ENCODE data around the gene CPSF4L. TPM values are rescaled to one million over a fixed set of nuclear protein-coding genes. Genes with fewer than 3 reads are reported as not detected.

The CPSF4L gene
- total and polyA plus RNA-seq, 2 of the 13 experiments (the other 11 are each of a cell fraction or from before 2014, with no cell fraction given), result 0.73 to 1.6 TPM

GRCh38 chr17:73309727-73310596 lies 48.3 kb upstream of the CPSF4L start (continued):
- TF ChIP-seq CENPT (CRISPR knock-in tag; IDR thresholded peaks at IDR 0.05; ENCODE audit: low read depth), result no peak
- TF ChIP-seq ZFP91 (CRISPR knock-in tag; IDR thresholded peaks at IDR 0.05; ENCODE audit: borderline replicate concordance), result no peak
- TF ChIP-seq KDM5A (IDR thresholded peaks at IDR 0.05; ENCODE audit: borderline replicate concordance, low read length), result peak; percentile 45; the same call in 1 of the 2 replicates
- TF ChIP-seq BCL6 (CRISPR knock-in tag; IDR thresholded peaks at IDR 0.05), result no peak
- TF ChIP-seq ZFP36L1 (CRISPR knock-in tag; IDR thresholded peaks at IDR 0.05), result no peak
- no peak for TF ChIP-seq ZNF772 (CRISPR knock-in tag; IDR thresholded peaks at IDR 0.05)
- no peak for TF ChIP-seq ZBTB21 (CRISPR knock-in tag; IDR thresholded peaks at IDR 0.05)
- no peak for TF ChIP-seq DRAP1 (CRISPR knock-in tag; IDR thresholded peaks at IDR 0.05)
- 0 out of 2 replicates have a peak, but pooled peaks have one; percentile 21 for TF ChIP-seq TAF1 (CRISPR knock-in tag; IDR thresholded peaks at IDR 0.05)
- TF ChIP-seq FOXA1 (IDR thresholded peaks at IDR 0.05), result no peak
- no peak for TF ChIP-seq FOXA1 (CRISPR knock-in tag; IDR thresholded peaks at IDR 0.05)
- TF ChIP-seq MED8 (CRISPR knock-in tag; IDR thresholded peaks at IDR 0.05; ENCODE audit: insufficient replicate concordance), result peak; percentile 34
- no peak for TF ChIP-seq SP2 (CRISPR knock-in tag; IDR thresholded peaks at IDR 0.05)
- TF ChIP-seq KDM2A (CRISPR knock-in tag; IDR thresholded peaks at IDR 0.05; ENCODE audit: borderline replicate concordance, low read depth), result no peak; the same call in none of the 2 replicates
- no peak for TF ChIP-seq ZNF138 (CRISPR knock-in tag; IDR thresholded peaks at IDR 0.05; ENCODE audit: low read depth)
- 0 out of 2 replicates have a peak, but pooled peaks have one; percentile 18 for TF ChIP-seq ZNF780A (CRISPR knock-in tag; IDR thresholded peaks at IDR 0.05)
- no peak for TF ChIP-seq BRD4 (CRISPR knock-in tag; IDR thresholded peaks at IDR 0.05)
- TF ChIP-seq AKAP8 (CRISPR knock-in tag; IDR thresholded peaks at IDR 0.05), result no peak
- TF ChIP-seq PCBP2 (optimal IDR thresholded peaks at IDR 0.05; ENCODE audit: low read depth, low read length, poor library complexity, severe bottlenecking), result no peak
- no peak for TF ChIP-seq SP4 (CRISPR knock-in tag; IDR thresholded peaks at IDR 0.05)
- no peak for TF ChIP-seq RFX3 (CRISPR knock-in tag; IDR thresholded peaks at IDR 0.05)
- TF ChIP-seq SMAD9 (CRISPR knock-in tag; IDR thresholded peaks at IDR 0.05), result no peak
- TF ChIP-seq HIC2 (CRISPR knock-in tag; IDR thresholded peaks at IDR 0.05; ENCODE audit: low read depth), result no peak

Data from HepG2 (cell line).